GM12875 (cell line): Measurements from ENCODE around the gene SH3PXD2B.

ENCODE experiments used
- H3K4me3 ChIP-seq: one replicate; pipeline ENCODE4 v1.5.1; 2011; ENCODE audit warnings: low read depth, low read length, control low read depth
- CTCF ChIP-seq: IDR thresholded peaks from 2 replicates; pipeline ENCODE4 v1.5.1; 2011; ENCODE audit warnings: low read depth, mild to moderate bottlenecking, control low read depth, inconsistent platforms, low read length, moderate library complexity, borderline replicate concordance; ENCODE audit not compliant: insufficient read depth

Gene SH3PXD2B

GRCh38 chr5:172347496-172348052 lies 106.8 kb downstream of the SH3PXD2B start:
- no peak for TF ChIP-seq CTCF
- H3K4me3 ChIP-seq: no peak overlapping the region

GRCh38 chr5:172345881-172346280 lies 108.4 kb downstream of the SH3PXD2B start:
- no peak overlapping the region for H3K4me3 ChIP-seq
- no peak for TF ChIP-seq CTCF

- H3K4me3 ChIP-seq: no peak overlapping the region
- no peak for TF ChIP-seq CTCF
Measured at GRCh38 chr5:172344855-172345409, 109.4 kb downstream of the SH3PXD2B start.

- H3K4me3 ChIP-seq: no peak overlapping the region
- no peak for TF ChIP-seq CTCF
Measured at GRCh38 chr5:172343741-172344140, 110.6 kb downstream of the SH3PXD2B start.

- TF ChIP-seq CTCF: no peak
- no peak overlapping the region for H3K4me3 ChIP-seq
Measured at GRCh38 chr5:172342918-172343317, 111.4 kb downstream of the SH3PXD2B start.

GRCh38 chr5:172339264-172340180 lies 114.8 kb downstream of the SH3PXD2B start:
- TF ChIP-seq CTCF: no peak
- H3K4me3 ChIP-seq: no peak overlapping the region
